ENCODE measurements around the gene TCAIM.
A peak's percentile ranks its signal among the peaks of the same experiment; 100 is the strongest.
"Not testable (repeated sequence)": the region's sequence is repeated elsewhere in the genome, so short reads cannot be mapped to it uniquely, and the experiment has no call there.

The TCAIM gene

DNA sequence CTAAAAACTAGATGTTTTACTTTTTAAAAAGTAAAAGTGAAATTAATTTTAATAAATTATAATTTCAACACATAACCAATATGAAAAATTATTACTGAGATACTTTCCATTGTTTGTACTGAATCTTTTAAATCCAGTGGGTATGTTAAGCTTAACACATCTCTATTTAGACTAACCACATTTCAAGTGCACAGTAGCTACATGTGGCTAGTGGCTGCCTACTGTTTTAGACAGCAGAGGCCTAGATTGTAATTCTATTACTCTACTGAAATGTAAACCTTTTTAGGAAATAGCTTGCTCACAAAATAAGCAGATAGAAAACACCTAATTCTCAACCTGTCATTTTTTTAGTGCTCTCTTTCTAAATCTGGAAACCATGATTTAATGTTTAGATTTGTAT, 4.9 kb downstream of the TCAIM start:
- DNase-seq (ENCODE audit: low read depth, low spot score), result no peak

DNA sequence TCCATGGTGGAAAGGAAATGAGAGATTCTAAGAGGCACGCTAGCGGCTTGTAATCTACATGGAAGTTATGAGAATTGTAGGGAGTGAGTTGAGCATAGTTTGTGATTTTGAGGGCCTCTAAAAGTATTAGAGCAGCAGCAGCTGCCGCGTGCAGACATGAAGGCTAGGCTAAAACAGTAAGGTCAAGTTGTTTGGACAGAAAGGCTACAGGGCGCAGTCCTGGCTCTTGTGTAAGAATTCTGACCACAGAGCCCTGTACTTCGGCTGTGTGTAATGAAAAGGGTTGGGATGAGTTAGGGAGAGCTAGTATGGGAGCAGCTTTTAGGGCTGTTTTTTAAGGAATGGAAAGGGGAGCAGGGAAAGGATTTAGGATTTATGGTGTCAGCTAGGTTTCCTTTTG, 8.0 kb downstream of the TCAIM start:
- not testable (repeated sequence) for DNase-seq (ENCODE audit: low read depth, low spot score)

DNA sequence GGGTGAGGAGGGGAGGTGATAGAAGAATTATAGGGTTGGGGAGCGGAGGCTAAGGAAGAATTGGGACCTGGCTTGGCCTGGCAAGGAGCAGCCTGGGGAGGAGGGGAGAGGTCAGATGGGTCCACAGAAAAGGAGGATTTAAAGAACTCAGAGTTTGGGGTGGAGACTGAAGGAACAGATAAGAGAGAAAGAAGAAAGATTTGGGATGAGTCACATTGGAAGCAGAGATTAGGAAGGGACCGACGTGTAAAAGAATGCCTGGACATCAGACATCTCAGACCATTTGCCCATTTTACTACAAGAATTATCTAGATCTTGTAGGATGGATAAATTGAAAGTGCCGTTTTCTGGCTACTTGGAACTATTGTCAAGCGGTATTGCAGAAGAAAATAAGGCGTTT, 10.4 kb downstream of the TCAIM start:
- DNase-seq (ENCODE audit: low read depth, low spot score), result no peak

DNA sequence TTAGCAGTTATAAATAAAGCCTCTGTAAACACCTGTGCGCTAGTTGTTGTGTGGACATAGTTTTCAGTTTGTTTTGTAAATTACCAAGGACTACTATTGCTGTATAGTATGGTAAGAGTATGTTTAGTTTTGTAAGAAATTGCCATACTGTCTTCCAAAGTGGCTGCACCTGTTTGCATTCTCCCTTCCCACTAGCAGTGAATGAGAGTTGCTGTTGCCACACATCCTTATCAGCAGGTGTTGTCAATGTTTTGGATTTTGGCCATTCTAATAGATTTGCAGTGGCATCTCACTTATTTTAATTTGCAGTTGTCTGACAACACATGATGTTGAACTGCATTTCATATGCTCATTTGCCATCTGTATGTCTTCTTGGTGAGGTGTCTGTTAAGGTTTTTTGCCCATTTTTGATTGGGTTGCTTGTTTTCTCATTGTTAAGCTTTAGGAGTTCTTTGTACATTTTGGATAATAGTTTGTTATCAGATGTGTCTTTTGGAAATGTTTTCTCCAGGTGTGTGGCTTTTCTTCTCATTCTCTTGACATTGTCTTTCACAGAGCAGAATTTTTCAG, 14.9 kb downstream of the TCAIM start:
- no peak for DNase-seq (ENCODE audit: low read depth, low spot score)

DNA sequence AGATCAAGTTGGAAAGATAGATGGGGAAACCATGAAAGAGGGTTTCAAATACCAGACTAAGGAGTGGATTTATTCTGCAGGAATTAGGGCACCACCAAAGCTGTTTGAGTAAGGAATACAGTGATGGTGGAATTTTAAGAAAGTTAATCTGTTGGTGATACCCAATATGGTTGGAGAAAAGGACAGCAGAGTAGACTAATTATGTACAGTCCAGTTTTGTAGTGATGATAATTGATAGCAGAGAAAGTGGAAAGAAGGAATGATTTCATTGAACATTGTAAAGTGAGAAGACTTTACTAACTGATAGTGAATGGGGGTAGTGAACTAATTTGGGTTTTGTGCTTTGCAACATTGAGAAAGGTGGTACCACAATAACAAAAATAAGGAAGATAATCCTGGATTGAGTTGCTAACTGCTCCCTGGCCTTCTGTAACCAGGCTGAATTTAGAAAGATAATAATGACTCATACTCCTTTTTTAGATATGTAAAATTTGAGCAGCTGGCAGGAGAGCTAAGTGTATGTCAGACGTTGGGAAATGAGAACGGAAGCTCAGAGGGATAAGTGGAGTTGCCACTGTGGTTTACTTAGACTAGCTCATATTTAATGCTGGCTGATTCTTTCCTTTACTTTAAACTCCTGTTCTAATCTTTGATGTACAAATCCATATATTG, 16.9 kb downstream of the TCAIM start:
- no peak for DNase-seq (ENCODE audit: low read depth, low spot score)

DNA sequence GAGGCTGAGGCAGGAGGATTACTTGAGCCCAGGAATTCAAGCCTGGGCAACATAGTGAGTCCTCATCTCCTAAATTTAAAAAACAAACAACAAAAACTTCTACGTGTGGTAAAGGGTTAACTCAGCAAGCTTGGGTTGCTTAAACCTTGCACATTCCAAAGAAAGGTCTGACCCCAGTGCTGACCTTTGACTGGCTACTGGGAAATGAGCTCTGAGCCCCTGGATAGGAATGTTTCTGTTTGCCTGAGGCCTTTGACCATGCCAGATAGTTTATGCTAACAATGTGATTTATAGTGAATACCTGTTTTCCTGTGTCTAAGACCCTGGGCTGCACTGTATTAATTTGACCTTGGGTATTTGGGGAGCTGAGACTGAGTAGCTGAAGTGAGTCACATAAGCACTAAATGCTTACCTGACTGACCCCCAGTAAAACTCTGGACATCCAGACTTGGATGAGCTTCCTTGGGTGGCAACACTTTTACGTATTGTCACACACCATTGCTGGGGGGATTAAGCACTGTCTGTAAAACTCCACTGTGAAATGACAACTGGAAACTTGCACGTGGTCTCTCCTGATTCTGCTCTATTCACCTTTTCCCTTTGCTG, 20.7 kb downstream of the TCAIM start:
- peak; percentile 30 for DNase-seq (ENCODE audit: low read depth, low spot score)

DNA sequence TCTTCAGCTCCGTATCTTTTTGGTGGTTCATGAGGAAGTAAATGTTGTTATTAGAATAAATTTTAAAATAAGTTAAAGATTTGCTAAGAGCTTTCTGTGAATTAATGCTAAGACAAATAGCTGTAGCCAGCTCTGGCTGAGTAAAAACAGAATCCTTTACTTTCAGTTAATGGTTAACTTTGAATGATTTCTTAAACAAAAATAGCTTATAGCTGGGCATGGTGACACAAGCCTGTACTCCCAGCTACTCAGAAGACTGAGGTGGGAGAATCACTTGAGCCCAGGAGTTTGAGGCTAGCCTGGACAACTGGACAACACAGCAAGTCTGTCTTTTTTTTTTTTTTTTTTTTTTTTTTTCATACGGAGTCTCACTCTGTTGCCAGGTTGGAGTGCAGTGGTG, 25.0 kb downstream of the TCAIM start:
- no peak for DNase-seq (ENCODE audit: low read depth, low spot score)

DNA sequence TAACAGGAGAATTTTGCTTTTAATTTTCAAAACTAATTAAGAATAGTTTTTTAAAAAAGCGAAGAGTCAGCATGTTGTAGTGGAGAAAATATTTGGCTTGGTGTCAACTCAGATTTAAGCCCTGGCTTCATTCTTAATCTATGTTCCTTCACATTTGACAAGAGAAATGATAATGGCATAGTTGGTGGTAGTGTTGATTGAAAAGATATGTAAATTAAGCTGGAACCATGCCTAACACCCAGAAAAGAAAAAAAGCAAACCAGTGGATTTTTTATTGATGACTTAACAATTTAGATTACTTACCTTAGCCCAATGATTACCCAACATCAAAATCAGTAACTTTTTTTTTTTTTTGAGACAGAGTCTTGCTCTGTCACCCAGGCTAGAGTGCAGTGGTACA, 27.4 kb downstream of the TCAIM start:
- no peak for DNase-seq (ENCODE audit: low read depth, low spot score)

DNA sequence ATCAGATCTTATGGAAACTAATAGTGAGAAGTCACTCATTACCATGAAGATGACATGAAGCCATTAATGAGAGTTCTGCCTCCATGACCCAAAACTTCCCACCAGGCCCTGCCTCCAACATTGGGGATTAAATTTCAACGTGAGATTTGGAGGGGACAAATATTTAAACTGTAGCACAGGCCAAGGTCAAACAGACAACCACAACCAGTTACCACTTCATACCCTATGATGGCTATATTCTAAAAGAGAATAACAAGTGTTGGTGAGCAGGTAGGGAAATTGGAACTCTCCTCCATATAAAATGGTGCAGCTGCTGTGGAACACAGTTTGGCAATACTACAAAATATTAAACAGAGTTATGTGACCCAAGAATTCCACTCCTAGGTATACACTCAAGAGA, 36.9 kb downstream of the TCAIM start:
- no peak for DNase-seq (ENCODE audit: low read depth, low spot score)

DNA sequence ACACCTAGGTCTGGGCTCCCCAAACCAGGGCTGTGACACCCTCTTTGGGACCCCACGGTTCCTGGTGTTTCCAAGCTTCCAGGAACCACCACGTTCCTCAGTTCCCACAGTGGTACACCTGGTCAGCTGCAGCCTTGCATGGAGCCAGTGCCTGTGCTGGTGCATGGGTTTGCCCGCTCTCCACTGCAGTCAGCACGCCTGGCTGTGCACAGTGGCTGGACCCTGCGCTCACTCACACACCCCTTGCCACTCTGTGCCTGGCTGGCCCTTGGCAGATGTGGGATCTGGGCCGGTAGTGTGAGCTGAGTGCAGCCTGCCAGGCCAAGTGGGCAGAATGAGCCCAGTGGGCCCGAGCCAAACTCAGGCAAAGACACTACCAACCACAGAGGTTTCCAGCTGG, 48.8 kb downstream of the TCAIM start:
- no peak for DNase-seq (ENCODE audit: low read depth, low spot score)

DNA sequence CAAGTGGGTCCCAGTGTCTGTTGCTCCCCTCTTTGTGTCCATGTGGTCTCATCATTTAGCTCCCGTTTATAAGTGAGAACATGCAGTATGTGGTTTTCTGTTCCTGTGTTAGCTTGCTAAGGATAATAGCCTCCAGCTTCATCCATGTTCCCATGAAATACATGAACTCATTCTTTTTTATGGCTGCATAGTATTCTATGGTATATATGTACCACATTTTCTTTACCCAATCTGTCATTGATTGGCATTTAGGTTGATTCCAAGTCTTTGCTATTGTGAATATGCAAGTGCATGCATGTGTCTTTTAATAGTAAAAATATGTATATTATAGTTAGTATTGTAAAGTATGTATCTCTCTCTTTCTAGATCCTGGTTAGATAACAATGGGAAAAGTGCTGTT, 53.9 kb downstream of the TCAIM start:
- DNase-seq (ENCODE audit: low read depth, low spot score), result no peak

DNA sequence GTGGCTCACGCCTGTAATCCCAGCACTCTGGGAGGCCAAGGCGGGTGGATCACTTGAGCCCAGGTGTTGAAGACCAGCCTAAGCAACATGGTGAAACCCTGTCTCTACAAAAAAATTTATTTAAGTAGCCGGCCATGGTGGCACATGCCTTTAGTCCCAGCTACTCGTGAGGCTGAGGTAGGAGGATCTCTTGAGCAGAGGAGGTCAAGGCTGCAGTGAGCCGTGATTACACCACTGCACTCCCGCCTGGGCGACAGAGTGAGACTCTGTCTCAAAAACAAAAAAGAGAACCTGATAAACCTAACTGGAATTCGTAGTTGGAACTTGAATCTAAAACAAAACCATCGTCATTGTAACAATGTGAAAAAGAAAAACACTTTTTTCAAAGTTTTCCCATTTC, 57.1 kb downstream of the TCAIM start:
- no peak for DNase-seq (ENCODE audit: low read depth, low spot score)

DNA sequence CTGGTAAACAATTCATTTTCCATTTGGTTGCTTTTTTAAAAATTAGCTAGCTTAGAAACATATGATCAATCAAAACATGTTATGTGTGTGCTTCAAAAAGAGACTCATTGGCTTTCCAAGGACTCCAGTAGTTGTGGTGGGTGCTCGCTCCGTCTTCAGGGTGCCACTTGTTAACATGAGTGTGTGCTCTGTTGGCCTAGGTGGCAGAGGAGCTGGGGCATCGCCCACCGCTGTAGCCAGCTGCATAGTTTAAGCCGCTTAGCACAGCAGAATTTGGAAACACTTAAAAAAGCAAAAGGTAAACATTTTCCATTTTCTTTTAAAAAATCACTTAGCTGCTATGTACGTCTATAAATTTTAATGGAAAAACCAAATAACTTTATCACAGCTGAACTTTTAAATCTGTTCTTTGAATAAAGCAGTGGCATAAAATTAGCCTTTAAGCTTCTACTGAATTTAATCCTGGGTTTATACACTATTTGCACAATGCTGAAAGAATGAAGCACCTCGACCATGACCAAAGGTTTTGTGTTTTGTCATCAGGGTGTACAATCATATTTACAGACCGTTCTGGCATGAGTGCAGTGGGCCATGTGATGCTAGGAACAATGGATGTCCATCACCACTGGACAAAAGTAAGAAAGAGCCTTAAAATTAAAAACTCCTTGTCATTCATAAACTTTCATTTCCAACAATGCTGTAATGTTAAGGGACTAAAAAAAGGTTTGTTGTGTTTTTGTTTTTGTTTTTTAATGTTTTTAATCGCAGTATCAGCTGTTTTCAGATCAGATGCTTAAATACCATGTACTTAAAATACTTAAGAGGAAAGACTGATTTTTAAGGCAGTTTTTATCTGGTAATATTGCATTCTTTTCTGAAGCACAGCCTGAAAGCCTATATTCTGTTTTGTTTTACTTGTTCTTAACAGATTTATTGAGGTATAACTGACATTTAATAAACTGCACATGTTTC, 57.9 kb downstream of the TCAIM start:
- DNase-seq (ENCODE audit: low read depth, low spot score), result no peak

DNA sequence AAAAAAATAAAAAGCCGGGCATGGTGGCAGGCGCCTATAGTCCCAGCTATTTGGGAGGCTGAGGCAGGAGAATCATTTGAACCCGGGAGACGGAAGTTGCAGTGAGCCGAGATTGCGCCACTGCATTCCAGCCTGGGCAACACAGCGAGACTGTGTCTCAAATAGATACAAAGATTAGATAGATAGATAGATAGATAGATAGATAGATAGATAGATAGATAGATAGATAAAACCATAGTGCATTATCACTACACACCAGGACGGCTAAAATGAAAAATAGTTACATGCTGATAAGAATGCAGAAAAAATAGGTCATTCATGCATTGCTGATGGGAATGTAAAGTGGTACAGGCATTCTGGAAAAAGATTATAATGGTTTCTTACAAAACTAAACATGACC, 59.7 kb downstream of the TCAIM start:
- DNase-seq (ENCODE audit: low read depth, low spot score), result not testable (repeated sequence)

DNA sequence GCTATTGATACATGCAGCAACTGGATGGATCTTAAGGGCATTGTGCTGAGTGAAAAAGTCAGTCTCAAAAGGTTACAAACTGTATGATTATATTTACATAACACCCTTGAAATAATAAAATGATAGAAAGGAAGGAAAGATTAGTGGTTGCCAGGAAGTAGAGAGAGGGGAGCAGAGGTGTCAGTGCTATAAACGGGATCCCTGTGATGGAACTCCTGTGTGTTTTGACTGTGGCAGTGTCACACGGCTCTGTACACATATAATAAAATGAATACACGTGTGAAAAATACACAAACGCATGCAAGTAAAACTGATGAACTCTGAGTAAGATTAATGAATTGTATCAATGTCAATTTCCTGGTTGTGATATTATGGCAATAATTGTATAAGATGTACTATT, 60.3 kb downstream of the TCAIM start:
- no peak for DNase-seq (ENCODE audit: low read depth, low spot score)

DNA sequence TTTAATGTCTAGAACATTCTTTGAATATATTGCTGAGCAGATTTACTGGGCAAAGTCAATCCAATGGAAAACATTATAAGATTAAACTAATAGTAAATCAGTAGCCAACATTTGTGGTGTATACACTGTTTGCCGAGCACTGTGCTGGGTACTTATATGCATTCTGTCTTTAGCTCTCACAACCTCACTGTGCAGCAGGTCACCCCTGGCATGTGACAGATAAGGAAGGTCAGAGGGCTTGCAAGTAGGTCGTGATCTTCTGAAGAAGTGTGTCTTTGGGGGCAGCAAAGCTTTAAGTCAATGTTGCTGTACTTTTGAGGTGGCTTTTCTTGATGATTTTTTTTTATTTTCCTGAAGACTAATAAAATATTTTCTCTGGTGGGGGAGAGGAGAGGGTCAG, 62.2 kb downstream of the TCAIM start:
- no peak for DNase-seq (ENCODE audit: low read depth, low spot score)

DNA sequence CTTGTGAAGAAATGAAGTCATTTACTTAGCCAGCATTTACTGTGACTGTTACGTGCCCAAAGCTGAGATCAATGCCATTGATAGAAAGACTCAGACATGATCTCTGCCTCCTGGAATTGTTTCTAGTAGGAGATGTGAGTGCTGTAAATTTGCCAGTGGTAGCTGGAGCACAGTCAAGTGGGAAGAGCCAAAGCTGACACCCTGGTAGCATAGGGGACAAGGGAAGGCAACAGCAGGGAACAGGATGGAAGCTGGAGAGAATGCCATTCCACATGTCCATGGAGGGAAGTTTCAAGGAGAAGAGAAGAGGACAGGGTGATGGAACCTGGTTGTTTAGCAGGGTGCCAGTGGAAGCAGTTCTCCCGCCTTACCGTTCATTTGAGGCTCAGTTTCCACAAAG, 64.0 kb downstream of the TCAIM start:
- DNase-seq (ENCODE audit: low read depth, low spot score), result no peak

DNA sequence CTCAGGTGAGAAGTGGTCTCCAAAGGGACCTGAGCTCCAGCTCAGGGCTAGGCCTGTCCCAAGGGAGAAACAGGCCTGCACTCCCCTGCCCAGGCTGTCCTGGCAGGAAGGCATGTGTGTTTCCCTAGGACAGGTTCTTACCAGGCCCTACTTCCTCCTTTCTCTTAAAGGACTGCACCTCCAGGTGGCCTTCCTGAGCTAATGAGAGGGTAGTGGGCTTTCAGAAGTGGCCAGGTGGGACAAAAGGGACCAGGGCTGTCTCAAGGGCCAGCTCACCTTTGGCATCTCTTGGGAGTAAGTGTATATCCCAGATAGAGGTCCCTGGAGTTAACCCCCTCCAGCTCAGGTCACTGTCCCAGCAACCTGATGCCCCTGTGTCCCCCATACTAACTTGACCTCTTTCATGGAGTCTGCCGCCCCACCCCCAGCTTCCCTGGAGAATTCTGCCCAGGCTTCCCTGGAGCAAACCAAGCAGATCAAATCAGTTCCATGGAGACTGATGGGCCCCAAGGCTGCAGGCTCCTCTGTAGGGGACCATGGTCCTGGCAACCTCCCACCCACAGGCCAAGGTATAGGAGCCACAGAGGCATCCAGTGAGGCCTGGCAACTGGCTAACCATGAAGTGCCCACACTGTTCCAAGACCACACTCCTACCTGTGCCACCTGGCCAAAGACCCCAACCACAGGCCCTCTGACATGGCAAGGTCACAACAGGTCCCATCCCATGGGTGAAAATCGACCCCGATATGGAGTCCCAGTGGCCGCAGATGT, 71.3 kb downstream of the TCAIM start:
- no peak for DNase-seq (ENCODE audit: low read depth, low spot score)

DNA sequence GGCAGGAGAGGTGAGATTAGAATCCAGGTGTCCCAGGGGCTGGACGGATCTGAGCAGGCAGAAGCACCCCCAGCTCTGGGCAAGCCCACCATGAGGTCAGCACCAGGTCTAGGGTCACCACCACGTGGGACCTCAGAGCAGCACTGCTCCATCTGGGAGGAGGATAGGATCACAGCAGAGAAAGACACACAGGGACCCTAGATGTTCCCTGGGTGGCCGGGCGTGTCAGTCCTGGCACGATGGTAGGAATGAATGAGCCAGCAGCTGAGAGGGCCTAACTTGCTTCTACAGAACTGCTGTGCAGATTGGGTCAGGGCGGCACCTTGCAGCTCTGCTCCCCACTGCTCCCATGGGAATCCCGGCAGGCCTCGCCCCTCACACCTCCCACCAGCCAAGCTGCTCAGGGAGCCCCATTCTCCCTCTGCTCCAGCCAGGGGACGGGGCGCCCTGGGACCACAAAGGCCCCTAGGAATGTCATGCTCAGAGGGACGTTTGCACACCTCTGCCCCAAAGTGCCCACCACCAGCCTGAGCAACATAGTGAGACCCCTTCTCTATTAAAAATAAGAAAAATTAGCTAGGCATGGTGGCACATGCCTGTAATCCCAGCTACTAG, 72.6 kb downstream of the TCAIM start:
- DNase-seq (ENCODE audit: low read depth, low spot score), result no peak

DNA sequence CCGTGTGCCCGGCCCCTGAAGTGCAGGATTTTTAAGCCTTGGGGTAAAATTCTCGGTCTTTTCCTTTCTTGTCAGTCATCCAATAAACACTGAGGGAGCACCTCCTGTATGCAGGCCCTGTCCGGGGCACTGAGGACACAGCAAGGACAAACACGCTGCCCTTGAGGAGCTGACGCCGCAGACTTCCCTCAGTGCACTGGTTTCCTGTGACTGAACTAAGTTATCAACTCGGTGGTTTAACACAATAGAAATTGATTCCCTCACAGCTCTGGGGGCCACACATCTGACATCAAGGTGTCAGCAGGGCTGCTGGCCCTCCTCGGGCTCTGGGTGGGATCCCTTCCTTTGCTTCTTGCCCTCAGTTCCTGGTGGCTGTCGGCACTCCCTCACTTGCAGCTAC, 73.8 kb downstream of the TCAIM start:
- no peak for DNase-seq (ENCODE audit: low read depth, low spot score)

DNA sequence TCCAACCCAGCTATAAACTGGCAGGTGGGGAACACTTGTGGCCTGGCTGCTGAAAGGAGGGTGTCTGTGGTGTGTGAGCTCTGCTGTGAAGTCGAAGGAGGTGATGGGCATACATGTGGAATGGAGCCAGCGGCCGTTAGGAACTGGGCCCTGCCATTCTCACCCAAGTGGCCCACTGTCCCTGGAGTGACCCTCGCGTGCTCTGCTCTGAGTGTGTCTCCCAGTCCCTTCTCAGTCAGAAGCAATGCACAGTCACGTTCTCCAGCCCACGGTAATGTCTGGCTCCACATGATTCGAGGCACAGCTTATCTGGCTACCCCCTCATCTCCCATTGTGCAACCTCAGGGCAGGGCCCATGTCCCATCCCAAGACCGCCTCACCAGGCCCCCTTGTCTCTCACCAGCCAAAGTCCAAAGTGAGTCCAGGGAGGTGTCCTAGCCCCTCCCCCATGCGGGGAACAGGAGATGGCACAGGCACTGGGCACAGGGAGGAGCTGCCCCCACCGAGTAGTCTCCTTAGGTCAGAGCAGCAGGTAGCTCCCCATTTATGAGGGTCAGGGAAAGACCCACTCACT, 76.0 kb downstream of the TCAIM start:
- DNase-seq (ENCODE audit: low read depth, low spot score), result no peak
